Neuronal stem cell (in vitro differentiated cells): ENCODE measurements around the gene MPIG6B.

Source experiments
- DNase-seq: peaks from one replicate; pipeline ENCODE4 v3.0.0-alpha.2; 2013; ENCODE audit warnings: low spot score
- H2AFZ ChIP-seq: one replicate; pipeline ENCODE4 v1.6.1; 2013; ENCODE audit warnings: mild to moderate bottlenecking, low read length, inconsistent platforms
- H2AK5ac ChIP-seq: 2 replicates; pipeline ENCODE4 v1.6.1; 2013; ENCODE audit warnings: low read depth, mild to moderate bottlenecking, inconsistent platforms, low read length, moderate library complexity, mixed read lengths
- H2BK120ac ChIP-seq: 2 replicates; pipeline ENCODE4 v1.6.1; 2013; ENCODE audit warnings: low read depth, mild to moderate bottlenecking, inconsistent platforms, low read length, moderate library complexity, mixed read lengths
- H2BK12ac ChIP-seq: one replicate; pipeline ENCODE4 v1.6.1; 2013; ENCODE audit warnings: low read length, inconsistent platforms
- H2BK15ac ChIP-seq: 2 replicates; pipeline ENCODE4 v1.6.1; 2013; ENCODE audit warnings: mild to moderate bottlenecking, low read length, inconsistent platforms, mixed read lengths
- H2BK5ac ChIP-seq: one replicate; pipeline ENCODE4 v1.6.1; 2013; ENCODE audit warnings: inconsistent platforms, mild to moderate bottlenecking, low read length, moderate library complexity
- H3K14ac ChIP-seq: one replicate; pipeline ENCODE4 v1.6.1; 2013; ENCODE audit warnings: low read length, inconsistent platforms
- H3K18ac ChIP-seq: 2 replicates; pipeline ENCODE4 v1.6.1; 2013; ENCODE audit warnings: low read length, inconsistent platforms
- H3K23ac ChIP-seq: 2 replicates; pipeline ENCODE4 v1.6.1; 2013; ENCODE audit warnings: low read depth, mild to moderate bottlenecking, mixed read lengths, low read length, inconsistent platforms; ENCODE audit not compliant: poor library complexity
- H3K27ac ChIP-seq: replicated peaks from 3 replicates; pipeline ENCODE4 v1.5.1; 2013; ENCODE audit warnings: low read length, inconsistent platforms
- H3K27me3 ChIP-seq, 3 experiments: 2 replicates each; pipeline ENCODE4 v1.6.1; 2013; ENCODE audit warnings: low read length in 3 of 3, mild to moderate bottlenecking in 2 of 3, inconsistent platforms in 1 of 3, low read depth in 1 of 3, mixed read lengths in 1 of 3, moderate library complexity in 1 of 3; ENCODE audit not compliant: control insufficient read depth in 3 of 3, insufficient read depth in 3 of 3
- H3K36me3 ChIP-seq, 2 donors: replicated peaks in 1 of 2; 2 replicates each; pipeline ENCODE4 v1.6.1; 2013; ENCODE audit warnings: low read length in 2 of 2; ENCODE audit not compliant: control insufficient read depth in 2 of 2, insufficient read depth in 2 of 2
- H3K4ac ChIP-seq: 2 replicates; pipeline ENCODE4 v1.6.1; 2013; ENCODE audit warnings: inconsistent platforms, mild to moderate bottlenecking, low read length, moderate library complexity
- H3K4me1 ChIP-seq, 2 donors: 1 replicate in 1 of 2; 2 replicates in 1 of 2; pipeline ENCODE4 v1.6.1; 2013; ENCODE audit warnings: low read length in 2 of 2, low read depth in 1 of 2; ENCODE audit not compliant: control insufficient read depth in 2 of 2, insufficient read depth in 1 of 2
- H3K4me2 ChIP-seq: one replicate; pipeline ENCODE4 v1.6.1; 2013; ENCODE audit warnings: mild to moderate bottlenecking, low read length, inconsistent platforms; ENCODE audit not compliant: insufficient read depth, poor library complexity, severe bottlenecking
- H3K4me3 ChIP-seq, 2 donors: 2 replicates each; pipeline ENCODE4 v1.5.1; 2013; ENCODE audit warnings: low read length in 2 of 2, mild to moderate bottlenecking in 2 of 2, inconsistent platforms in 1 of 2, moderate library complexity in 1 of 2
- H3K79me1 ChIP-seq: one replicate; pipeline ENCODE4 v1.6.1; 2013; ENCODE audit warnings: low read depth, mild to moderate bottlenecking, inconsistent platforms, low read length, moderate library complexity
- H3K9ac ChIP-seq: one replicate; pipeline ENCODE4 v1.6.1; 2013; ENCODE audit warnings: mild to moderate bottlenecking, low read depth, low read length, inconsistent platforms; ENCODE audit not compliant: poor library complexity
- H3K9me3 ChIP-seq, 2 donors: replicated peaks in 1 of 2; 2 replicates each; pipeline versions ENCODE3 to v1.6.1; 2013; ENCODE audit warnings: low read length in 2 of 2, mild to moderate bottlenecking in 2 of 2, inconsistent platforms in 1 of 2, low read depth in 1 of 2, mixed read lengths in 1 of 2, moderate library complexity in 1 of 2; ENCODE audit not compliant: control insufficient read depth in 2 of 2, insufficient read depth in 1 of 2
- H4K8ac ChIP-seq: one replicate; pipeline ENCODE4 v1.6.1; 2013; ENCODE audit warnings: low read depth, mild to moderate bottlenecking, inconsistent platforms, low read length, moderate library complexity
- H4K91ac ChIP-seq: one replicate; pipeline ENCODE4 v1.6.1; 2013; ENCODE audit warnings: low read length, low read depth, mild to moderate bottlenecking, inconsistent platforms; ENCODE audit not compliant: poor library complexity
- WGBS, 2 donors: extraction: QIAGEN DNeasy Blood & Tissue Kit; methylation state at CpG; one replicate each; pipeline ENCODE4 v1.1.7; 2013; ENCODE audit warnings: missing lambda C conversion rate in 2 of 2, mixed read lengths in 1 of 2; ENCODE audit not compliant: insufficient read length in 2 of 2, insufficient replicate concordance in 1 of 2; ENCODE audit errors: extremely low coverage in 2 of 2; 5-methylcytosine and 5-hydroxymethylcytosine counted together

The MPIG6B gene

DNA sequence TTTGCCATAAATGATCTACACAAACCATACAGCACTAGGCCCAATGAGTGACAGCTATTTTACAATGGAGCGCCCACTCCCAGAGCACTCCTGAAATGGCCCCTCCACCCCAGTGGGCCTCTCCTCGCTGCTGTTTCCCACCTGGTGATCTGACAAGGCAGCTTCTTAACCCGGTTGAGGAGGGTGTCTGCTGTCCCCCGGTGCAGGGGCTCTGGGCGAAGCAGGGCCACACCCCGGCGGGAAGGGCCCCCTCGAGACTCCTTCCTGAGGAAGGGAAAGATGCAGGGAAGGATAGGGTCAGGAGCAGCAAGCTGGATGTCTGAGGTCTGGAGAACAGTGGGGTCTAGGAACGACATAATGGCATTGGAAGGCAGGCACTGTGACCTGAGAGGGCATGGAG, 30.3 kb upstream of the MPIG6B start:
- no peaks in the 10 kb centered on the region for H3K79me1 ChIP-seq
- H2BK120ac ChIP-seq, result no peak overlapping the region
- H4K8ac ChIP-seq, result no peak overlapping the region
- no peak overlapping the region for H3K27ac ChIP-seq
- H3K27me3 ChIP-seq, result no peaks in the 10 kb centered on the region
- peaks cover 0 to 2% of the 10 kb centered on the region in 2 donors for H3K4me1 ChIP-seq
- H3K9me3 ChIP-seq, result no peaks in the 10 kb centered on the region
- H2AK5ac ChIP-seq, result no peak overlapping the region
- H3K36me3 ChIP-seq, result peaks cover 46 to 95% of the 10 kb centered on the region in 2 donors
- H2BK15ac ChIP-seq, result no peak overlapping the region
- H4K91ac ChIP-seq, result no peak overlapping the region
- no peak overlapping the region for H3K4me2 ChIP-seq
- no peak for DNase-seq
- H3K9ac ChIP-seq, result no peak overlapping the region
- H2AFZ ChIP-seq, result no peak overlapping the region
- H3K4ac ChIP-seq, result no peak overlapping the region
- no peak overlapping the region for H2BK12ac ChIP-seq
- no peak overlapping the region for H3K18ac ChIP-seq
- H3K4me3 ChIP-seq, result no peak overlapping the region
- H3K23ac ChIP-seq, result no peak overlapping the region
- no peak overlapping the region for H2BK5ac ChIP-seq
- no CpG with 5 or more reads among the region's 9 CpGs for WGBS, 2 donors
- H3K14ac ChIP-seq, result no peak overlapping the region

DNA sequence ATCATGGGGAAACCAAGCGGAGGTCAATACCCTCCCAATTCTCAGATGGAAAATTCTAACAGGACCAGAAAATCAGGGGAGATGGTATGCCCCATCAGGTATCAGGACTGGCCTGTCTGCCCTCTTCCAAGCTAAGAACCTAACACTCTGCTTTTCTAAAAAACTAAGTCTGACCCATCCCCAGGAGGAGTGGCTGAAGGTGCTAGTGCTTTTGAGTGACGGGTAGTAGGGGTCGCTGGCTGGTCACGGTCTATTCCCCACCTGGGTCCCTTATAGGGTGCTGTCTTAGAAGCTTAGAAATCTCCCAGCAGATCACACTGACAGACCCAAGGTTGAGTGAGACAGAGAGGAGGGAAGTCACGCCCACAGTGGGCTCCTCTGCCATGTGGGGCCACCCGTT, 29.6 kb upstream of the MPIG6B start:
- DNase-seq, result no peak
- no peak overlapping the region for H2BK120ac ChIP-seq
- no peaks in the 10 kb centered on the region for H3K27me3 ChIP-seq
- H2BK15ac ChIP-seq, result no peak overlapping the region
- H3K4me1 ChIP-seq, result peaks cover 0 to 2% of the 10 kb centered on the region in 2 donors
- no peaks in the 10 kb centered on the region for H3K79me1 ChIP-seq
- H3K4me3 ChIP-seq, result peak overlapping the region in 1 of 2 donors; percentile 16
- H3K23ac ChIP-seq, result no peak overlapping the region
- H3K4me2 ChIP-seq, result no peak overlapping the region
- no peak overlapping the region for H3K9ac ChIP-seq
- H3K36me3 ChIP-seq, result peaks cover 41 to 94% of the 10 kb centered on the region in 2 donors
- H2AK5ac ChIP-seq, result no peak overlapping the region
- no peak overlapping the region for H2AFZ ChIP-seq
- no peak overlapping the region for H2BK5ac ChIP-seq
- WGBS, 2 donors, result no CpG with 5 or more reads among the region's 6 CpGs
- H4K91ac ChIP-seq, result no peak overlapping the region
- H3K18ac ChIP-seq, result no peak overlapping the region
- no peak overlapping the region for H2BK12ac ChIP-seq
- no peak overlapping the region for H4K8ac ChIP-seq
- no peaks in the 10 kb centered on the region for H3K9me3 ChIP-seq
- no peak overlapping the region for H3K14ac ChIP-seq
- H3K27ac ChIP-seq, result no peak overlapping the region
- H3K4ac ChIP-seq, result no peak overlapping the region

DNA sequence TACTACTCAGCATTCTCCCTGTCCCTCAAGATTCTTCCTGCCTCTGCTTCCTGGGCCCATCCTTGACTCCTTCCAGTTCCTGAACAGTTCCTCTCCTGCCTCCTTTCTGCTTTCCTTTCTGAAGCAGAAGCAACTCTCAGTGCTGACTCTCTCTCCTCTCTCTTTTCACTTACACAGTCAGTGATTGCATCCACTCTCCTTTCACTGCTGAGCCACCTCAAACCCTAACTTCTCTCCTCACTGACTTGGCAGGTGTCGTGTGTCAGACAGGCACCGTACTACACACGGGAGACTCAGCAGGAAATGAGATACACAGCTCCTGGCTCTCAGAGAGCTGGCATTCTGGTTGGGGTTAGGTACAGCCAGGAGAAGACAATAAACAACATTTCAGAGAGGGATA, 25.6 kb upstream of the MPIG6B start:
- DNase-seq, result no peak

DNA sequence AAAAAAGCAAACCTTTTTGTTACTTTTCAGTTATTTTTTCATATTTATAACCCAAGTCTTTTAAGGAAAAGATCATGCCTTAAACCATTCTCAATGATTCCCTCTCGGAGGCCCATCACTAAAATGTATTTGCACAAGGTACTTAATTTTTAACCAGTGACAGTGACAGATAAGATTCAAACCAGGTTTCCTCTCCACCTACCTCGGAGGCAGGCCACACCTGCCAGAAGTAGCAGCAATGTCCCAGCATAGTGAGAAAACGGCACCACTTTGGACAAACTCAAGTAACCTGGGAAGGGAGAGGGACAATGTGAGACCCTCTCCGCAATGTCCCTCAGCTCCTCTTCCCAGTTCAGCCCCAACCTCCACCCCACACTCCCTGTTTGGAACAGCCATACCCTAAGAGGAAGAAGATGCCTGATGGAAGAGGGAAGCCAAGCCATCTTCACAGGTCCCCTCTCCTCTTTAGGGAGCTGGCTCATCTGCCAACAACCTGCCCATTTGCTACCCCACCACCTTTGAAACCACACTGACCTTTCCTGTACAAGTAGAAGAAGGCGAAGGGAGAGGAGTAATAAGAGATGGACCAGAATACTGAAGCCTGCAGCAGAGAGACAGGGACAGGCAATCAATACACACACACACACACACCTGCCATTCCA, 22.3 kb upstream of the MPIG6B start:
- no CpG with 5 or more reads among the region's 5 CpGs for WGBS, 2 donors
- Histone ChIP-seq H3K36me3 (peaks cover 12 to 54% of the 10 kb centered on the region in 2 donors), H3K9ac (no peak overlapping the region)

More for the DNA sequence above, 25.6 kb upstream of the MPIG6B start:
- H3K4ac ChIP-seq, result no peak overlapping the region
- no peak overlapping the region for H2AFZ ChIP-seq
- no peak overlapping the region for H4K8ac ChIP-seq
- H3K36me3 ChIP-seq, result peaks cover 22 to 85% of the 10 kb centered on the region in 2 donors
- no peaks in the 10 kb centered on the region for H3K27me3 ChIP-seq
- H4K91ac ChIP-seq, result no peak overlapping the region
- no peak overlapping the region for H3K9ac ChIP-seq
- H2BK120ac ChIP-seq, result no peak overlapping the region
- H3K27ac ChIP-seq, result no peak overlapping the region
- H3K9me3 ChIP-seq, result no peaks in the 10 kb centered on the region
- no peak overlapping the region for H3K4me2 ChIP-seq
- peaks cover 6 to 7% of the 10 kb centered on the region in 2 donors for H3K4me1 ChIP-seq
- peaks cover 3% of the 10 kb centered on the region for H3K79me1 ChIP-seq
- no peak overlapping the region for H2BK15ac ChIP-seq
- H2BK12ac ChIP-seq, result no peak overlapping the region
- H2AK5ac ChIP-seq, result no peak overlapping the region
- H3K14ac ChIP-seq, result no peak overlapping the region
- no peak overlapping the region for H3K18ac ChIP-seq
- H3K4me3 ChIP-seq, result peak overlapping the region in 1 of 2 donors; percentile 17
- WGBS, 2 donors, result no CpG with 5 or more reads among the region's 3 CpGs
- no peak overlapping the region for H3K23ac ChIP-seq
- no peak overlapping the region for H2BK5ac ChIP-seq

More for the DNA sequence above, 22.3 kb upstream of the MPIG6B start:
- H3K18ac ChIP-seq, result no peak overlapping the region
- H2BK120ac ChIP-seq, result no peak overlapping the region
- H3K23ac ChIP-seq, result no peak overlapping the region
- H3K27me3 ChIP-seq, result no peaks in the 10 kb centered on the region
- H3K14ac ChIP-seq, result no peak overlapping the region
- H4K8ac ChIP-seq, result no peak overlapping the region
- H3K4ac ChIP-seq, result no peak overlapping the region
- H3K79me1 ChIP-seq, result peaks cover 3% of the 10 kb centered on the region
- H2BK12ac ChIP-seq, result no peak overlapping the region
- H3K27ac ChIP-seq, result no peak overlapping the region
- no peak for DNase-seq
- H2AFZ ChIP-seq, result no peak overlapping the region
- no peak overlapping the region for H3K4me2 ChIP-seq
- no peak overlapping the region for H2AK5ac ChIP-seq
- H2BK5ac ChIP-seq, result no peak overlapping the region
- no peaks in the 10 kb centered on the region for H3K9me3 ChIP-seq
- peak overlapping the region in 1 of 2 donors; percentile 14 for H3K4me3 ChIP-seq
- H2BK15ac ChIP-seq, result no peak overlapping the region
- H3K4me1 ChIP-seq, result peaks cover 6 to 7% of the 10 kb centered on the region in 2 donors
- no peak overlapping the region for H4K91ac ChIP-seq
